GM18498 (cell line): ENCODE results near the gene GRIK1.

ENCODE experiments used
- ATAC-seq: cut with Tn5 transposase; IDR thresholded peaks from one replicate; pipeline ENCODE4 v1.9.1; 2021; ENCODE audit warnings: mild to moderate bottlenecking, moderate library complexity; ENCODE audit not compliant: unreplicated experiment

Gene GRIK1

DNA sequence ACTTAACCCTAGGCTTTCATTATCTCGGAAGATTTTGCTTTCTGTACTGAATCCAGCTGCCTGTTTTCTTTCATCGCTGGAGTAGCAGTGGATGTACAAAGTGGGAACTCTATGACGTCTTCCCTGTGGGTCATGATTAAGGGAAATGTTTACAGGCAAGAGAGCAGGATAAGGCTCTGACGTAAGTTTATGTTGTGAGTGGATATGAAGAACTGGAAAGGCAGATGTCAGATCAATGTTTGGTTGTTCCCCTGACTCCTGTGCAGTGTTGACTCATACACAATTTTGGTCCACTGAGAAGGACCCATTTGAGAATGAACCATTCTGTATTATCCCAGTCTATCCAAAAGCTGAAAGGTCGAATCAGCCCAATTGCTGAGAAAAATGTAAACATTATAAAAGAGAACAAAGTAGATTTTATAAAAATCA, 292.4 kb downstream of the GRIK1 start:
- ATAC-seq, result no peak

DNA sequence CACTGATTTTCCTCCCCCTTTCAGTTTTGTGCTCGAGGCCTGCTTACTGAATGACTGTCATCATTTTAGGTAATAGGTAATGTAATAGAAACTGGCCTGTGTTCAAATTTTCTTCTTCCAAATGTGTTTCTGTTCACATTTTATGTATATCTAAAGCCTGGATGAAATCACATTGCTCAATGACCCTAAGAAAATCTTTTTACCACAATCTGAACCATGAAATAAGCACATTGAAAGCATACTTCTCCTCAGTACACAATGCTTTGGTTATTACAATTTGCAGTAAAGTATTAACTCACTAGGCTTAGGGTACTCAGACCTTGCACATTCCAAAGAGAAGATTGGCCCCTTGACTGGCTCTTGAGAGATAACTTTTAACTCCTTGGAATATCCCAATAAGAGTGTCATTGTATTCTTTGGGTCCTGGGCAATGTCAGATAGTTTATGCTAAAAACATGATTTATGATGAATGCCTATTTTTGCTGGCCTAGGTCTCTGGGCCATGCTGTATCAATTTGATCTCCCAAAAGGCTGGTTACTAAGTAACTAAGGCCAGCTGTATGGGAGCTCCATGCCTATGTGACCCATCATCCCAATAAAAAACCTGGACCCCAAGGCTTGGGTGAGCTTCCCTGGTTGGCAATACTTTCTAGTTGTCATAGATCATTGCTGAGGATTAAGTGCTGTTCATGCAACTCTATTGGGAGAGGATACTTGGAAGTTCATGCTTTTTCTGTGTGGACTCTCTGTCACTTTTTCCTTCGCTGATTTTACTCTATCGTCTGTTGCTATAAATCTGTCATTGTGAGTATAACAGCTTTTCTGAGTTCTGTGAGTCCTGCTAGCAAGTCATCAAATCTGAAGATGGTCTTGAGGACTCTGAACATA, 293.9 kb downstream of the GRIK1 start:
- ATAC-seq, result no peak

DNA sequence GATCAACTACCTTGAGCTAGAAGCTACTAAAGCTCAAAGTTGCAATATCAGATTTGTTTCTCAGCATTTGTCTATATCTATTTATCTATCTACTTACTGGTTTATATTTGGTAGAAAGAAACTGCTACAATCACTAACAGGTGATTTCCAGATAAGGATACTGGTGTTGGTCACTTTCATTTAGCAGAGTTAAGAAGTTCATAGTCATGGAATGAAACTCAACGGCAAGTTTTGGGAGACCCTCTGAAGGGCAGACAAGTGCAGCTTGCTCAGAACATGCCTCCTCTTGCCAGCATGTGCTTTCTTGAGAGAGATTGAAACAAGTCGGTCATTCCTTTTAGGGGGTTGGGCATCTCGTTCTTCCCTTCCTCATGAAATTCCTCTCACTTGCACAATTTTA, 296.5 kb downstream of the GRIK1 start:
- no peak for ATAC-seq

DNA sequence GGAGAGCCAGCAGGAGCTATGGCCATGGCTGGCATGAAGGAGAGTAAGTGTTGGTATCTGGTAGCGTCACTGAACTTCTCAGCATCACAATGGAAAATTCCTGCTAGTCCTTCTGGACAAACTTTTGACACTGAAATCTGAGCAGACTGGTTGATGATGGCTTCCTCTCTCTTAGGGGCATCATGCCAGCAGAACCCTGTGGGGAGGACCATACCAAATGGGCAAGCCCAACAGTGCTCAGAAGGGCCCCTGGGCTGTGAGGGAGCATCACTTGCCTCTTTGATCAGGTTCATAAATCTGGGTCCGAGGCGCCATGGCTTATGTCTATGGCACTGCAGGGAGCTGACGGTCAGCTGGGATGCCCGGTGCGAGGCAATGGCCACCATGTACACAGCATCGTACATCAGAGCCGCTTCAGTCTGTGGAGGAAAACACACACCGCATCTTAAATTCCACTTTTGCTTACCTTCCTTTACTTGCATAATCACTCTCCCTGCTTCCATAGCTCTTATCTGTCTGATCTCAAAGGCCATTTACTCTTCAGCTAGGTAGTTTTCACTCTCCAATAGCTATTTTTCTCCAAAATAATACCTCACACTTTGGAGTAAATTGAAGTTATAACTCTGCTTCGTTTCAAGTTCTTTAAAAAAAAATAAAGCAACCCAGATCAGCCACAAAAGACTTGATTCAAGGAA, 297.1 kb downstream of the GRIK1 start:
- ATAC-seq, result no peak

DNA sequence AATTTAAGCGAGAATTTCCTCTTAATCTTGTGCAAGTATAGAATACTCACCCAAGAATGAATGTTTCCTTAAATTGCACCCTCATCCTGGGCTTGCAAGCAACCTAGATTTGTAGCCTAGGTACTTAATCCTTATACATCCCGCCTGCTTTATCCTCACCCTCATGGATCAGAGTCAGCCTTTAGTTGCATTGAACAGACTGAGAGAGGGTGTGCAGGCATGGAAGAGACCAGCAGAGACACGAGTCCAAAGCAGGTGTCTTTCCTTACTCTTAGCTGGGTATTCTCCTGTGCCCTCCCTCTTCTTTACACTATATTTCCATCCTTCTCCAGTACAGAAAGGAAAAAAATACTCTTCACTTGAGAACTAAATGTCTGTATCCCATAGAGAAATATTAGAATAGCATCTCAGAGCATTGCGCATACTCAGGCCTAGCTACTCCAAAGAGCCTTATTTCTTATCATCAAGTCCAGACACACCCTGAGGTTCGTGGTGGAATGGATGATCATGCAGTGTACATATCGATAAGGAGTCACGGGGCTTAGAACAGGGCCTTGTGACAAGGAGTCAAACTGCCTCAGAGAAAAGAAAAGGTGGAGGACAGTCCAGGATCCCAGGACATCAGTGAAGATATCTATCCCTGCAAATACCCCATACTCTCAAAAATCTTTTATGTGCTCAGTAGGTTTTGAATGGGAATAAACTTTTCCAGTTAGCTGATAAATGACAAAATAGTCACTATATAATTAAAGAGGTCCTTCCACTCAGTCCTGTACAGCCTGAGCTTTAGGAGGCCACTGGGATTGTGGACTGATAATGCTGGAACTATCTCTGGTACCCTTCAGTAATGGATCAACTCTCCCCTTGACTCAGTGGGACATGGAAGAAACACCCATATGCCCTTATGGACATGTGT, 297.9 kb downstream of the GRIK1 start:
- ATAC-seq, result no peak

DNA sequence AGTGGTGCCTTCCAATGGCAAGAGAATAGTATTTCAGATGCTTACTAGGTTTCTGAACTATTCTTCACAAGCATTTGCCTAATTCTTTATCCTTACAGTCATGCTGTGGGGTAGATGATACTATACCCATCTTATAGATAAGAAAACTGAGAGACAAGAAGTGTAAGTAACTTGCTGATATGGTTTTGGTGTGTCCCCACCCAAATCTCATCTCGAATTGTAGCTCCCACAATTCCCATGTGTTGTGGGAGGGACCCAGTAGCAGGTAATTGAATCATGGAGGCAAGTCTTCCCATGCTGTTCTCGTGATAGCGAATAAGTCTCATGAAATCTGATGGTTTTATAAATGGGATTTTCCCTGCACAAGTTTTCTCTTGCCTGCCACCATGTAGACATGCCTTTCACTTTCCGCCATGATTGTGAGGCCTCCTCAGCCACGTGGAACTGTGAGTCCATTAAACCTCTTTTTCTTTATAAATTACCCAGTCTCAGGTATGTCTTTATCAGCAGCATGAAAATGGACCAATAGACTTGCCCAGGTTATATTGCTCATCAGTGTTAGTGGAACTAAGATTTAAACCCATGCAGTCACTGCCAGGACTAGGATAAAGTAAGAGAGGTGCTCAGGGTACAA, 298.7 kb downstream of the GRIK1 start:
- ATAC-seq, result no peak

DNA sequence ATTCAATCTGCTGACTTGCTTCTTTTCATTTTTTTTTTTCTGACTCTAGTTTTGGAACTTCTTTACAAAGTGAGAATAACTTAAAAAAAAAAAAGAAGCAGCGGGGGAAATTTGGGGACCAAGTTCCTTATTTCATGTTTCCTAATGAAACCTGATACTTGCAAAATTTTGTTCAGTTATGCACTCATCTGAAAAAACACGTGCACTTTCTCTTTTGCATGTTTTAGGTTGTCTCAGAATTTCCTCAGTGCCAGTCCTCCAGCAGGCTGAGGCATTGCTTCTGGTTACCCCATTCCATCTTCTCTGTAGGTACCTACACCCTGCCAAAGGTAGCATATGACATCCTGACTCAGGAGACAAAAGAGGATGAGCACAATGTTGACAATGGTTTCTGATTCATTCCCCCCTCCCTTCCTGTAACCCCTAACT, 299.7 kb downstream of the GRIK1 start:
- ATAC-seq, result no peak

DNA sequence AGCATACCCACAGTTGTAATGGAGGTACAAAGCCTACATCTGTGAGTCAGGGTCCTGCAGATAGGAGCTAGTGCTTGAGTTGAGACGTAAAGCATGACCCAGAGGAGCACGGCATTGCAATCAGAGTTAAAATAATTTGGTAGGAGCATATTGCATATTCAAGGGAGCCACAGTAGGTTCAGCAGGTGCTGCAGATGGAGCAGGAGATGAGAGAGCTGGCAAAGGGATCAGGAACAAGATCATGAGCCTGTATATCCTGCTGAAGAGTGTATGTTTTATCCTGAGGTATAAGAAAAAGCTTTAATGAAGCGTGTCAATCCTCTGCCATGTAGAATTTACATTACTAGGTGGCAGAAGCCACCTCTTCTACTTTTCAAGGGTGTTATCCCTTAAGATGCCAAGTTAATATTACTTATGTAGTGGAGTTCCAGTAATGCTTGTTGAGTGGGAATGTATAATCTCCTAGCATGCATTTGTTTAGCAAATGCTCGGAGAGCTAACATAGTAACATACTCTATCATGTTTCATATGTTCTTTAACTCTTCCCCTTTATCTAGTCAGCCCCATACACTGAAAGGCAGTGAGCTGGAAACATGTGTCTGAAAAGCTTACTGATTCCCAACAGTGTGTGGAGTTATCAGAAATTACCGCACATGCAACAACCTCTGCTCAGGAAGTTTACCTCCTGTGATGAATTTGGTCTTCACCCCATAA, 300.3 kb downstream of the GRIK1 start:
- ATAC-seq, result no peak

DNA sequence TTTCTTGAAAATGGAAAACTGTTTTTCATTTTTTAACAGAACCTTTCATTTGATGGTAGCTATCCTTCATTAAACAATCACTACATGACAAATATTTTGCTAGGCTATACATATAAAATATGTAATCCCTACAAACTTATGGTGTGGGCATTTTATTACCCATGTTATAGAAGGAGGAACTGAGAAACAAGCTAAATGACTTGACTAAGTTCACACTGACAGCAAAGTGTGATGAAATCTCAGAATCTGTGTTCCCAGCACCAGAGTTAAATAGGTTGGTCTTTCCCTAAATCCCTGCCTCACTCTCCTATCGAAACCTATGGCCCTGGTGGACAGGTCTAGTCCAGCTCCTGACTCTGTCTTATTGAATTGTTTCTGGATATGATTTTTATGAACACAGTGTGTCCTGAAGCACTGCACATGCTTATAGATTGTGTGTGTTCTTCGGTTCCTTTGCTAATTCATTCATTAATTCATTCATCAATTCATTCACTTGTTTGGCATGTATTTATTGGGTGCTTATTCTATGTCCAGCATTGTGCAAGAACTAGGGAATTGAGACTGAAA, 301.0 kb downstream of the GRIK1 start:
- no peak for ATAC-seq

DNA sequence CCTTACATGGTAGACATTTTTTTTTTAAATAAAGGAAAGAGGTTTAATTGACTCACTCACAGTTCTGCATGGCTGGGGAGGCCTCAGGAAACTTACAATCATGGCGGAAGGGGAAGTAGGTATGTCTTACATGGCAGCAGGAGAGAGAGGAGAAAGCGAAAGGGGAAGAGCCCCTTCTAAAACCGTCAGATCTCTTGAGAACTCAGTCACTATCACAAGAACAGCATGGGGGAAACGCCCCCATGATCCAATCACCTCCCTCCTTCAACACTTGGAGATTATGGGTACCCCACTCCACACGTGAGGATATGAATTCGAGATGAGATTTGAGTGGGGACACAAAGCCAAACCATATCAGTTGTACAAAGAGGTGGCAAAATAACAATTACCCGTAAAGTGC, 301.7 kb downstream of the GRIK1 start:
- no peak for ATAC-seq

DNA sequence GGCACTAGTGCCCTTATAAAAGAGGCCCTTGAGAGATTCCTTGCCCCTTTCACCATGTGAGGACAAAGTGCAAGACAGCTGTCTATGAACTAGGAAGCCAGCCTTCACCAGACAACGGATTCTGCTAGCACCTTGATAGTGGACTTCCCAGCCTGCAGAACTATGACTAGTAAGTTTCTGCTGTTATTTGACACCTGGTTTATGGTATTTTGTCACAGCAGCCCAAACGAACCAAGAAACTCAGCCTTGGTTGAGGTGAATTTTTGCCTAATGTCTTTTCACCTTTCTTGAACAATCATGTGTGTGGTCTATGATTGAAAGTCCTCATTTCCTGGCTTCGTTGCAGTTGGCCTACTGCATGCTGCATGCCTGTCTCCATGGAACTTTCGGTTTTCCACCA, 302.2 kb downstream of the GRIK1 start:
- no peak for ATAC-seq

DNA sequence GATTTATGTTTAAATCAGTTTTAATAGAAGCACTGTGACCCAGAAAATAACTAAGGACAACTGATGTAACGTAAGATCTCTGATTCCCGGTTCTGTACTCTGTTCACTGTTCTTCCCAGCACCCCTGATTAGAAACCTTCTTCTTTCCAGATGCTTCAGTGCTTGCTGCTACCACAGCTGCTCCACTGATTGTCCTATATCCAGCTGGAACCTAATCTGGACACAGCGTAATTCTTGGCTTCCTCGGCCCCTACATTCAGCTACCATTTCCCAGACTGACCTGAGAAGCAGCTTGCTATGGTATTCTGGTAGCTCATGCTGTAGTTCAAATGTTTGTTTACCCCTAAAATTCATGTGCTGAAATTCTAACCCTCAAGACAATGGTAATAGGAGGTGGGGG, 302.7 kb downstream of the GRIK1 start:
- no peak for ATAC-seq

DNA sequence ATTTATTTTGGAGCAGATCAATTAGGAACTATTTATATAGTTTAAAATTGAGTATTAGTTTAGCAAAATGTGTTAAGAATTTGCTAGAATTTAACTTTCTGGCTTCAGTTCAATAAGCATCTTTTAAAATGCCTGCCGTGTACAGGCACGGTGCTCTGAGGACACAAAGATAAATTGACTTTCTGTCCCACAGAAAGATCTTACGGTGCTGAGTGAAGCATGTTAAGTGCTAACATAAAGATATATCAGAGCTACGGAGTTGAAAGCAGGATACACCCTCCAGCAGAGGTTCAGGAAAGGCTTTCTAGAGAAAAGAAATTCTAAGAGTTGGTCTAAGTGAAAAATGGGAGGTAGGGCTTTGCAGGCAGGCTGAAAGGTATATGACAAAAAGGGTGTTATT, 305.4 kb downstream of the GRIK1 start:
- no peak for ATAC-seq

DNA sequence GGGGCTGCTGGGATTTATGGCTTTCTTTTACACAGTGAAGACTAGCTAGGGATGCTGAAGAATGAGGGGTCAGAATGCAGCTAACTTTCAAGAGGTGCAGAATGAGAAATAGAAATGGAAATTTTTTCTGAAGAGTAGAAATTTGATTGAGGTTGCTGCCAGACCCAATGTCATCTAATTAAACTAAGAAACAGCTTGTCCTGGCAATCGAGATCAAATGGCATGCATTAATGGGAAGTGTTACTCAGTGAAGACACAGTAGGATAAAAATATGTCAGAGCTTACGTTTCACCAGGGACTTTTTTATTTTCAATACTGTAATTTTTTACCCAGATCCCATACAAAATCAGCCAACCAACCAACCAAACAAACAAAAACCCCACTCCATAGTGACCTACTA, 306.0 kb downstream of the GRIK1 start:
- ATAC-seq, result no peak

DNA sequence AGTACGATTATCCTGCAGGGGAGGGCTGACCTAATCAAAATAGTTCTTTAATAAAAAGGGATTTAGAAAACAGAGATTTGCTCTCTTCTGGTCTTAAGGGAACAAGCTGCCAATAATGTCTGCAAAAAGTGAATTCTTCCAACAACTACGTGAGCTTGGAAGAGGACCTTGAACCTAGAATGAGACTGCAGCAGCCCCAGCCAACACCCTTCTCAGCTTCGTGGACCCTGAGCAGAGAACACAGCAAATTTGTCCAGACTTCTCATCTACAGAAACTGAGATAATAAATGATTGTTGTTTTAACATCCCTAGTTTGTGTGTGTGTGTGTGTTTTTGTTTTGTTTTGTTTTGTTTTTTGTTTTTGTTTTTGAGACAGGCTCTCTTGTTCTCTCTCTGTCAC, 309.4 kb downstream of the GRIK1 start:
- ATAC-seq, result no peak

DNA sequence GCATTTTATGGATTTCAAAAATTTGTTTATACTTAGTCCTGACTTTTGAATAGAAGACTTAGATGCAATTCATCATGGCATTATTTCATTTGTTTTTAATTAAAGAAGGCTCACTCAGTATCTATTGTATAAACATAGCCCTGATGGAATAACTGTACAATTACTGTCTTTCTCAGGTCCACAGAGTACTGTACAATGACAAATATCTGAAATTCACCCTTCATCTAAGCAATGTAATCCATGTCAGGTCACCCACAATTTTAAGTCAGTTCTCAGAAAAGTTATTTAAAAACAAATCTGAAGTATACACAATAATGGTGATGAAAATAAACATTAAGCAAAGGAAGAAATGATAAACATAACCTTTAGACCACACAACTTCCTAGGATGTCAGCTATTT, 311.9 kb downstream of the GRIK1 start:
- no peak for ATAC-seq

DNA sequence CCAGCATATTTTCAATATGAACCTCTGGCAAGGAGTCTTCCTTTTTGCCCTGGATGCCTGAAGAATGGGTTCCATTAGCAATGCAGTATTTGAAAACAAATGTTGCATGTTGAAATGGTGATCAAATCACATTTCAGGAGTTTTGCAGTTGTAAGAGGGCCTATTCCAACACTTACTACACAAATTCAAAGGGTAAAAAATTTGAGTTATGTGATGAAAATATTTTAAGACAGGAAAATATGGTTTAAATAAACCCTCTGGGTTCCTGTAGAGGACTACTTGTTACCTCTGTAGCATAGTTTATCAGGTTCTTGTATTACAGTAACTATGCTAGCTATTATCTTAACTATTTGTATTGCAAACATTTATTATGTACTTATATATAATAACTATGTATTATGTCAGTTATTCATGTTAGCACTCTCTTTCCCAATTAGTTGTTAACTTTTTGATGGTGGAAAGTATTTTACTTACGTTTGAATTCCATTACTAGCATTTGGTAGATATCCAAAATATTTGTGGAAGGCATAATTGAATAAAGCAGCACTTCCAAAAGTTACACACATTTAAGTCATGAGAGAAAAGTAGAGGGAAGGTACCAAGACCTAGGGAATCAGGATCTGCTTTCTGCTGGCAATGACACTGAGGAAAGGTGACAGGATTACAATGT, 312.9 kb downstream of the GRIK1 start:
- ATAC-seq, result no peak

DNA sequence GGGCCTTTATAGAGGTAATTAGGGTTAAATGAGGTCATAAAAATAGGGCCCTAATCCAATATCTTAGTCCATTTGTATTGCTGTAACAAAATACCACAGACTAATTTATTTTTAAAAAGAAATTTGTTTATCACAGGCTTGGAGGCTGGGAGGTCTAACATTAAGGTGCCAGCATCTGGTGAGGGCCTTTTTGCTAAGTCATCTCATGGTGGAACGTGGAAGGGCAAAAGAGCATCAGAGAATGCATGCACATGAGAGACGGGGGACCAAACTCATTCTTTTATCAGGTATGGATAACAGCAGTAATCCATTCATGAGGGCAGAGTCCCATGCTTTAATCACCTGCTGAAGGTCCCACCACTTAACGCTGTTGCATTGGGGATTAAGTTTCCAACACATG, 313.8 kb downstream of the GRIK1 start:
- ATAC-seq, result no peak

DNA sequence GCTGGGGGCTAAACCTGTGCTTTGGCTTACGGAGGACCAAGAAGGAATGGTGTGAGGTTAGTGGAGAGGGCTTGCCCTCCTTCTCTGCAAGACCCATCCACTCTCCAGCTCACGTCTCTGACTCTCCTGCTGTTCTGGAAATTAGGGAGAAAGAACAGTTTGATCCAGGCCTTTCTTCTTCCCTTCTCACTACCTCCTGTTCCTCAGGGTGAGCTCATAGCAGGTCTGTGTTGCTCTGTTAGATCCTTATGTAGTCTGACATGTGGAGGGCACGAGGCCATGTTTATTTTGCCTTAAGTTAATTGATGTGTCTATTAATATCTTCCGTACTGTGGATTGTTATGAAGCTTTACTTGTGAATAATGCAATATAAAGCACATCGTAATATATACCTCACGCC, 315.0 kb downstream of the GRIK1 start:
- no peak for ATAC-seq
